WTC11 (cell line): Measurements from ENCODE around the gene SPR. TPM values are rescaled to one million over a fixed set of nuclear protein-coding genes. Genes with fewer than 3 reads are reported as not detected.

Experiments used
- ATAC-seq: fragments of 200-7000 bp; cut with Tn5 transposase; 2 replicates; pipeline ENCODE4 v1.10.0; 2021; ENCODE audit warnings: mild to moderate bottlenecking, moderate library complexity
- CTCF ChIA-PET: fragments of 300-600 bp; sonication (Branson Sonifier 250); formaldehyde crosslinking; loops from one replicate; lab custom pipeline; 2021; ENCODE audit warnings: antibody characterized with exemption; lab: Charles Lee
- POLR2A ChIA-PET: fragments of 350-600 bp; sonication (Branson Sonifier 250); formaldehyde crosslinking; loops from one replicate; lab custom pipeline; 2021; ENCODE audit warnings: antibody characterized with exemption; lab: Charles Lee
- DNase-seq: peaks from one replicate; pipeline ENCODE4 v3.0.0; 2021; ENCODE audit warnings: low spot score
- H3K27ac Mint-ChIP-seq: 2 replicates; pipeline ENCODE4 v1.8.0; 2021; ENCODE audit warnings: mixed read lengths
- H3K27me3 Mint-ChIP-seq: 2 replicates; pipeline ENCODE4 v1.8.0; 2021; ENCODE audit warnings: low read depth, mild to moderate bottlenecking, moderate library complexity, mixed read lengths
- H3K36me3 Mint-ChIP-seq: 2 replicates; pipeline ENCODE4 v1.8.0; 2021; ENCODE audit warnings: mixed read lengths
- H3K4me1 Mint-ChIP-seq: 2 replicates; pipeline ENCODE4 v1.8.0; 2022; ENCODE audit warnings: mixed read lengths
- H3K4me3 Mint-ChIP-seq: 2 replicates; pipeline ENCODE4 v1.8.0; 2021; ENCODE audit warnings: mild to moderate bottlenecking, moderate library complexity, mixed read lengths
- H3K9me3 Mint-ChIP-seq: 2 replicates; pipeline ENCODE4 v1.8.0; 2021; ENCODE audit warnings: mixed read lengths
- E2F4 ChIP-seq: sonication (generic); formaldehyde crosslinking; IDR thresholded peaks from 2 replicates; pipeline ENCODE4 v1.8.1; 2022; ENCODE audit warnings: low read depth, mild to moderate bottlenecking, moderate library complexity, missing genetic modification reagents, borderline replicate concordance
- E2F5 ChIP-seq: sonication (generic); formaldehyde crosslinking; IDR thresholded peaks from 2 replicates; pipeline ENCODE4 v1.8.1; 2022; ENCODE audit warnings: mild to moderate bottlenecking, moderate library complexity, missing genetic modification reagents
- ESRRA ChIP-seq: sonication (generic); formaldehyde crosslinking; IDR thresholded peaks from 2 replicates; pipeline ENCODE4 v1.8.1; 2022; ENCODE audit warnings: mild to moderate bottlenecking, missing genetic modification reagents, borderline replicate concordance
- FOXP4 ChIP-seq: sonication (generic); formaldehyde crosslinking; IDR thresholded peaks from 2 replicates; pipeline ENCODE4 v1.8.0; 2022; ENCODE audit warnings: mild to moderate bottlenecking, missing genetic modification reagents
- GTF2I ChIP-seq: fragments of 250-450 bp; sonication (Bioruptor Pico); conservative IDR thresholded peaks from 2 replicates; pipeline ENCODE4 v1.4.0; 2021; ENCODE audit warnings: mild to moderate bottlenecking
- IRF2 ChIP-seq: sonication (generic); formaldehyde crosslinking; IDR thresholded peaks from 2 replicates; pipeline ENCODE4 v1.8.0; 2022; ENCODE audit warnings: low read depth, missing genetic modification reagents, borderline replicate concordance
- JUN ChIP-seq: sonication (generic); formaldehyde crosslinking; IDR thresholded peaks from 2 replicates; pipeline ENCODE4 v1.8.0; 2023; ENCODE audit warnings: mild to moderate bottlenecking, missing genetic modification reagents
- MXD4 ChIP-seq: fragments of 250-450 bp; sonication (Bioruptor Pico); IDR thresholded peaks from 2 replicates; pipeline ENCODE4 v1.8.0; 2021; ENCODE audit warnings: mild to moderate bottlenecking, moderate library complexity, borderline replicate concordance
- MYBL2 ChIP-seq: sonication (generic); formaldehyde crosslinking; IDR thresholded peaks from 2 replicates; pipeline ENCODE4 v1.8.1; 2023; ENCODE audit warnings: mild to moderate bottlenecking, moderate library complexity, missing genetic modification reagents
- NFE2L1 ChIP-seq: sonication (generic); formaldehyde crosslinking; IDR thresholded peaks from 2 replicates; pipeline ENCODE4 v1.8.1; 2023; ENCODE audit warnings: missing genetic modification reagents
- NR2C2 ChIP-seq: sonication (generic); formaldehyde crosslinking; IDR thresholded peaks from 2 replicates; pipeline ENCODE4 v1.8.0; 2022; ENCODE audit warnings: mild to moderate bottlenecking, missing genetic modification reagents
- NR3C1 ChIP-seq: sonication (generic); formaldehyde crosslinking; conservative IDR thresholded peaks from 2 replicates; pipeline ENCODE4 v1.8.1; 2023; ENCODE audit warnings: low read depth, mild to moderate bottlenecking, missing genetic modification reagents
- PRDM15 ChIP-seq: sonication (generic); formaldehyde crosslinking; IDR thresholded peaks from 2 replicates; pipeline ENCODE4 v1.8.0; 2022; ENCODE audit warnings: missing genetic modification reagents
- SP1 ChIP-seq: sonication (generic); formaldehyde crosslinking; conservative IDR thresholded peaks from 2 replicates; pipeline ENCODE4 v1.8.1; 2022; ENCODE audit warnings: missing genetic modification reagents
- TCF7 ChIP-seq: sonication (generic); formaldehyde crosslinking; IDR thresholded peaks from 2 replicates; pipeline ENCODE4 v1.8.0; 2022; ENCODE audit warnings: mild to moderate bottlenecking, low read depth, missing genetic modification reagents, moderate library complexity
- TEAD4 ChIP-seq: sonication (generic); formaldehyde crosslinking; IDR thresholded peaks from 2 replicates; pipeline ENCODE4 v1.8.0; 2022; ENCODE audit warnings: mild to moderate bottlenecking, missing genetic modification reagents
- USF1 ChIP-seq: sonication (generic); formaldehyde crosslinking; IDR thresholded peaks from 2 replicates; pipeline ENCODE4 v1.8.0; 2022; ENCODE audit warnings: mild to moderate bottlenecking, missing genetic modification reagents
- ZBTB21 ChIP-seq: sonication (generic); formaldehyde crosslinking; IDR thresholded peaks from 2 replicates; pipeline ENCODE4 v1.8.1; 2023; ENCODE audit warnings: mild to moderate bottlenecking, missing genetic modification reagents, borderline replicate concordance
- ZNF121 ChIP-seq: sonication (generic); formaldehyde crosslinking; IDR thresholded peaks from 2 replicates; pipeline ENCODE4 v1.8.0; 2023; ENCODE audit warnings: missing genetic modification reagents
- ZNF317 ChIP-seq: sonication (generic); formaldehyde crosslinking; IDR thresholded peaks from 2 replicates; pipeline ENCODE4 v1.8.1; 2023; ENCODE audit warnings: low read depth, mild to moderate bottlenecking, moderate library complexity, missing genetic modification reagents, borderline replicate concordance
- ZNF396 ChIP-seq: fragments of 250-450 bp; sonication (Bioruptor Pico); IDR thresholded peaks from 2 replicates; pipeline ENCODE4 v1.8.0; 2021; ENCODE audit warnings: mild to moderate bottlenecking, moderate library complexity, borderline replicate concordance
- total RNA-seq: library from RNA; stranded (reverse); gene quantifications from 3 replicates; pipeline ENCODE4 v1.2.3, GENCODE V29; 2021

The SPR gene
- total RNA-seq, 1 experiment from 2014 or later: 9.4 TPM

- TF ChIP-seq FOXP4 (CRISPR knock-in tag): no peak
- TF ChIP-seq NR3C1 (CRISPR knock-in tag): no peak
- no peak for TF ChIP-seq MXD4
- no peak for TF ChIP-seq NR2C2 (CRISPR knock-in tag)
- TF ChIP-seq TCF7 (CRISPR knock-in tag): no peak
- TF ChIP-seq ZBTB21 (CRISPR knock-in tag): 0 out of 2 replicates have a peak, but pooled peaks have one; percentile 6
- TF ChIP-seq ESRRA: no peak
- no peak for TF ChIP-seq ZNF317 (CRISPR knock-in tag)
- TF ChIP-seq GTF2I (CRISPR knock-in tag): no peak
- 0 out of 2 replicates have a peak, but pooled peaks have one; percentile 53 for TF ChIP-seq TEAD4 (CRISPR knock-in tag)
- TF ChIP-seq ZNF396 (CRISPR knock-in tag): no peak
- no peak for TF ChIP-seq E2F5 (CRISPR knock-in tag)
- no peak for TF ChIP-seq IRF2
- 0 out of 2 replicates have a peak, but pooled peaks have one; percentile 56 for TF ChIP-seq JUN (CRISPR knock-in tag)
Measured at GRCh38 chr2:72923833-72924352, 36.7 kb downstream of the SPR start (continued).

- ATAC-seq (peak; percentile 14), DNase-seq (peak; percentile 58)
- Mint-ChIP-seq H3K9me3 (no peaks in the 10 kb centered on the region), H3K4me1 (peaks cover 28% of the 10 kb centered on the region), H3K4me3 (peak overlapping the region; percentile 72), H3K27ac (no peak overlapping the region), H3K27me3 (no peaks in the 10 kb centered on the region), H3K36me3 (peaks cover 6% of the 10 kb centered on the region)
- ChIA-PET CTCF (interaction anchor here (0.6 to 8.3 kb wide), 16 partner anchors 7 to 288 kb away, joined by 3 to 113 read pairs (median 7); partner anchors contain the start of genes EMX1 and SPR), POLR2A (interaction anchor here (1.4 to 1.8 kb wide), 2 partner anchors 31 to 49 kb away, joined by 3 to 5 read pairs; no protein-coding TSS in a partner anchor)
- TF ChIP-seq SP1 (CRISPR knock-in tag) (0 out of 2 replicates have a peak, but pooled peaks have one; percentile 32), MYBL2 (CRISPR knock-in tag) (peak; percentile 90; the same call in 1 of the 2 replicates), JUN (CRISPR knock-in tag) (0 out of 2 replicates have a peak, but pooled peaks have one; percentile 5), ZNF121 (CRISPR knock-in tag) (no peak), E2F4 (CRISPR knock-in tag) (peak; percentile 45; the same call in 1 of the 2 replicates), NFE2L1 (CRISPR knock-in tag) (0 out of 2 replicates have a peak, but pooled peaks have one; percentile 77), PRDM15 (CRISPR knock-in tag) (peak; percentile 48; the same call in 1 of the 2 replicates), NR3C1 (CRISPR knock-in tag) (no peak), USF1 (no peak)
Measured at GRCh38 chr2:72924353-72925240, 37.4 kb downstream of the SPR start.
